NCI-H345 (cell line): ENCODE results near the gene FTL.
"Not testable (repeated sequence)": the region's sequence is repeated elsewhere in the genome, so short reads cannot be mapped to it uniquely, and the experiment has no call there.

Experiments
- DNase-seq: peaks from one replicate; lab custom pipeline; 2025; lab: John Stamatoyannopoulos, UW

The FTL gene

DNA sequence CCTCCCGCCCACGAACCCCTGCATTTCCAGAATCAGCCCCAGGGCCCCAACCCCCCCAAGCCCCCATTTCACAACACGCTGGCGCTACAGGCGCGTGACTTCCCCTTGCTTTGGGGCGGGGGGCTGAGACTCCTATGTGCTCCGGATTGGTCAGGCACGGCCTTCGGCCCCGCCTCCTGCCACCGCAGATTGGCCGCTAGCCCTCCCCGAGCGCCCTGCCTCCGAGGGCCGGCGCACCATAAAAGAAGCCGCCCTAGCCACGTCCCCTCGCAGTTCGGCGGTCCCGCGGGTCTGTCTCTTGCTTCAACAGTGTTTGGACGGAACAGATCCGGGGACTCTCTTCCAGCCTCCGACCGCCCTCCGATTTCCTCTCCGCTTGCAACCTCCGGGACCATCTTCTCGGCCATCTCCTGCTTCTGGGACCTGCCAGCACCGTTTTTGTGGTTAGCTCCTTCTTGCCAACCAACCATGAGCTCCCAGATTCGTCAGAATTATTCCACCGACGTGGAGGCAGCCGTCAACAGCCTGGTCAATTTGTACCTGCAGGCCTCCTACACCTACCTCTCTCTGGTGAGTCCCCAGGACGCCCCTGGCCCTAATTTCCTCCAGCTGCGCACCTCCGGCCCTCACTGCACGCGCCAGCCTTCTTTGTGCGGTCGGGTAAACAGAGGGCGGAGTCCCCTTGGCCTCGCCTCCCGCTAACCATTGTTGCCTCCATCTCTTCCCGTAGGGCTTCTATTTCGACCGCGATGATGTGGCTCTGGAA lies at the start of gene FTL:
Gene FTL (plus strand): TSS at position 270 of the 766 bp plus-strand sequence. CDS start 199 bp downstream, at position 469.
- DNase-seq = peak; percentile 93

- peak; percentile 80 for DNase-seq
These were observed 49.4 kb upstream of the FTL start for GRCh38 chr19:48915757-48916156.

GRCh38 chr19:48918071-48918470 lies 47.0 kb upstream of the FTL start:
- no peak for DNase-seq

- DNase-seq = no peak
These were observed 46.3 kb upstream of the FTL start for GRCh38 chr19:48918801-48919247.

DNA sequence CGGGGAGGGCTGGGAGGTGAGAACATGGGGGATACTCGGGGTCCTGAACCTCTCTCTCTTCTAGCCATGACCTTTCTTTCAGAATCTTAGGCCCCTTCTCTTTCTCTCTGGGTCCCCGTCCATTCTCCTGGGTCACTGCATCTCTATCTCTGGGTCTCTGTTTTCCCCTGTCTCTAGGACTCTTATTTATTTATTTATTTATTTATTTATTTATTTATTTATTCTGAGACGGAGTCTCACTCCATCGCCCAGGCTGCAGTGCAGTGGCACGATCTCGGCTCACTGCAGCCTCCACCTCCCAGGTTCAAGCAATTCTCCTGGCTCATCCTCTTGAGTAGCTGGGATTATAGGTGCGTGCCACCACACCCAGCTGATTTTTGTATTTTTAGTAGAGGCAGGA lies 45.8 kb upstream of the FTL start:
- DNase-seq = not testable (repeated sequence)

DNA sequence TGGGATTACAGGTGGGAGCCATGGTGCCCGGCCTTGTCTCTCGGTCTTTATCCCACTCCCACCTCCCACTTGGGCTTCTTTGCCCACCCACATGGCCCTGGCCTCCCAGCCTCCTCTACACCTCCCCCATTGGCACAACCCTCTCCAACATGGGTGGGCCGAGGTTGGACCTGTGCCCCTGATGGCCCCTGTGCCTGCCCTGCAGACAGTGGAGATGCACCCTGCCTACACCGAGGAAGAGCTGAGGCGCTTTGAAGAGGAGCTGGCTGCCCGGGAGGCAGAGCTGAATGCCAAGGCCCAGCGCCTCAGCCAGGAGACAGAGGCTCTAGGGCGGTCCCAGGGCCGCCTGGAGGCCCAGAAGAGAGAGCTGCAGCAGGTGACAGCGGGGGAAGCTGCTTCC lies 44.2 kb upstream of the FTL start:
- DNase-seq = no peak

- no peak for DNase-seq
These were observed 43.2 kb upstream of the FTL start for GRCh38 chr19:48921721-48922500.

DNA sequence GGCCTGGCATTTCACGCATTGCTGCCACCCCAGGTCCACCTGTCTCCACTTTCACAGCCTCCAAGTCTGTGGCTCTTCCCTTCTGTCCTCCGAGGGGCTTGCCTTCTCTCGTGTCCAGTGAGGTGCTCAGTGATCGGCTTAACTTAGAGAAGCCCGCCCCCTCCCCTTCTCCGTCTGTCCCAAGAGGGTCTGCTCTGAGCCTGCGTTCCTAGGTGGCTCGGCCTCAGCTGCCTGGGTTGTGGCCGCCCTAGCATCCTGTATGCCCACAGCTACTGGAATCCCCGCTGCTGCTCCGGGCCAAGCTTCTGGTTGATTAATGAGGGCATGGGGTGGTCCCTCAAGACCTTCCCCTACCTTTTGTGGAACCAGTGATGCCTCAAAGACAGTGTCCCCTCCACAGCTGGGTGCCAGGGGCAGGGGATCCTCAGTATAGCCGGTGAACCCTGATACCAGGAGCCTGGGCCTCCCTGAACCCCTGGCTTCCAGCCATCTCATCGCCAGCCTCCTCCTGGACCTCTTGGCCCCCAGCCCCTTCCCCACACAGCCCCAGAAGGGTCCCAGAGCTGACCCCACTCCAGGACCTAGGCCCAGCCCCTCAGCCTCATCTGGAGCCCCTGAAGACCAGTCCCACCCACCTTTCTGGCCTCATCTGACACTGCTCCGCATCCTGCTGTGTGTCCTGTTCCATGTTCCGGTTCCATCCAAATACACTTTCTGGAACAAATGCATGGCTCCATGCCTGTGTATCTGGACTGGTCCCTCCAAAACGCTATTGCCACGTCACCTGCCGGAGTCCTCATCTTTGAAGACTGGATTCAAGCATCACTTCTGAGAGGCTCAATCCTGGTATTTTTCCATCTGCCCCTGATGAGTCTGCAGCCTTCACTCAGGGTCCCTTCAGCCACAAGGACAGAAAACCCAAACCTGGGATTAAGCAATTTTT lies 42.3 kb upstream of the FTL start:
- no peak for DNase-seq

GRCh38 chr19:48925240-48925843 lies 39.8 kb upstream of the FTL start:
- DNase-seq = no peak

GRCh38 chr19:48925890-48926289 lies 39.2 kb upstream of the FTL start:
- not testable (repeated sequence) for DNase-seq

- no peak for DNase-seq
These were observed 38.2 kb upstream of the FTL start for GRCh38 chr19:48926909-48927308.

GRCh38 chr19:48927692-48928091 lies 37.4 kb upstream of the FTL start:
- not testable (repeated sequence) for DNase-seq

DNA sequence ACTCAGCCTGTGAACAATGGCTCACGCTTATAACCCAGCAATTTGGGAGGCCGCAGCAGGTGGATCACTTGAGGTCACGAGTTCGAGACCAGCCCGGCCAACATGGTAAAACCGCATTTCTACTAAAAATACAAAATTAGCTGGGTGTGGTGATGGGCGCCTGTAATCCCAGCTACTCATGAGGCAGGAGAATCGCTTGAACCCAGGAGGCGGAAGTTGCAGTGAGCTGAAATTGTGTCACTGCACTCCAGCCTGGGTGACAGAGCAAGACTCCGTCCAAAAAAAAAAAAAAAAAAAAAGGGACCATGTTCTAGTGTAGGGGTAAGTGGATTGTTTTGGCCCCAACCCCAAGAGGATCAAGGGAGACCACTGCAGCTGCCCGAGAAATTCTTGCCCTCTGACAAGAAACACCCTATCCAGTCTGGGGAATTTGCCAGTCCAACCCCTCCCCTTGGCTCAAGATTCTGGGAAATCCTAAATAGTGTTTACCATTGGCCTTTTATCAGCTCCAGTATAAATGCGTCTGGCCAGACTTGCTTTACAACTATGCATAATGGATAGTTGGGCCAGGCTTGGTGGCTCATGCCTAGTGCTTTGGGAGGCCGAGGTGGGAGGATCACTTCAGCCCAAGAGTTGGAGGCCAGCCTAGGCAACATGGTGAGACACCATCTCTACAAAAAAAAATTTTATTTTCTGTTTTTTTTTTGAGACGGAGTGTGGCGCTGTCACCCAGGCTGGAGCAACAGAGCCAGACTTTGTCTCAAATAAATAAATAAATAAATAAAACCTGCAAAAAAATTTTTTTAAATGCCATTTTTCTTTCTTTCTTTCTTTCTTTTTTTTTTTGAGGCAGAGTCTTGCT lies 36.7 kb upstream of the FTL start:
- no peak for DNase-seq

- peak; percentile 92 for DNase-seq
These were observed 31.7 kb upstream of the FTL start, which contains the start of gene DHDH for GRCh38 chr19:48933382-48933932. DHDH (plus strand) TSS chr19:48933699; CDS start chr19:48933722, 23 bp downstream.

GRCh38 chr19:48934837-48935236 lies 30.3 kb upstream of the FTL start:
- DNase-seq = no peak

- DNase-seq = no peak
These were observed 29.2 kb upstream of the FTL start for GRCh38 chr19:48935864-48936263.

DNA sequence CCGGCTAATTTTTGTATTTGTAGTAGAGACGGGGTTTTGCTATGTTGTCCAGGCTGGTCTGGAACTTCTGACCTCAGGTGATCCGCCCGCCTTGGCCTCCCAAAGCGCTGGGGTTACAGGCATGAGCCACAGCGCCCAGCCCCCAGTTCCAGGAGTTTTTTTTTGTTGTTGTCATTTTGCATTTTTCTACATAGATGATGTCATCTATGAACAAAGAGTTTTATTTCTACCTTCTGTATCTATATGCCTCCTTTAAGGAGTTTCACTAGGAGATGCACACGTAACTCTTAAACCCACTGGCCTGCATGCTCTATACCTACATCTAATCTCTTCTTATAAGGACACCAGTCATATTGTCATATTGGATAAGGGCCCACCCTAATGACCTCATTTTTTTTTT lies 26.9 kb upstream of the FTL start:
- no peak for DNase-seq

DNA sequence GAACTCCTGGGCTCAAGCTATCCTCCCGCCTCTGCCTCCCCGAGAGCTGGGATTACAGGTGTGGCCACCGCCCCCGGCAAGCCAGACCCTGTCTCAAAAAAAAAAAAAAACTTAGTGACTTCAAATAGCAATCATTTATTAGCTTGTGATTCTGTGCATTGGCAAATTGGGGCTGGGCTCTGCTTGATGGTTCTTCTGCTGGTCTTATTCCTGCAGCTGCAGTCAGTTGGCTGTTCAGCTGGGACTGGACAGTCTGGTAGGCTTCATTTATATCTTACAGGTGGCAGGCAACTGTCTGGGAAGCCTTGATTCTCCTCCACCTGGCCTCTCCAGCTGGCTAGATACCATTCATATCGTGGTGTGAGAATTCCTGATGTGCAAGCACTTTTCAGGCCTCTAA lies 24.2 kb upstream of the FTL start:
- DNase-seq = no peak

DNA sequence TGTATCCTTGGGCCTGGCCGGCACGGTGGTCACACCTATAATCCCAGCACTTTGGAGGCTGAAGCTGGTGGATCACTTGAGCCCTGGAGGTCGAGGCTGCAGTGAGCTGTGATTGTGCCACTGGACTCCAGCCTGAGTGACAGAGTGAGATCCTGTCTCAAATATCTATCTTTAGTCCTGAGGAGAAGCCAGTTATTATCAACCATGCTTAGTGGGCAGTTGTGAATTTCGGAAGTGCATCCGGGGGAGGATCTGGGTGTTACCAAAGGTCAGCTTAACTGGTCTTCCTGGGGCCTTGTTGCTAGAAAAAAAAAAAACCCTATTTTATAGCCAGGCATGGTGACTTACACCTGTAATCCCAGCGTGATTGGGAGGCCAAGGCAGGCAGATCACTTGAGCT lies 22.0 kb upstream of the FTL start:
- DNase-seq = no peak

DNA sequence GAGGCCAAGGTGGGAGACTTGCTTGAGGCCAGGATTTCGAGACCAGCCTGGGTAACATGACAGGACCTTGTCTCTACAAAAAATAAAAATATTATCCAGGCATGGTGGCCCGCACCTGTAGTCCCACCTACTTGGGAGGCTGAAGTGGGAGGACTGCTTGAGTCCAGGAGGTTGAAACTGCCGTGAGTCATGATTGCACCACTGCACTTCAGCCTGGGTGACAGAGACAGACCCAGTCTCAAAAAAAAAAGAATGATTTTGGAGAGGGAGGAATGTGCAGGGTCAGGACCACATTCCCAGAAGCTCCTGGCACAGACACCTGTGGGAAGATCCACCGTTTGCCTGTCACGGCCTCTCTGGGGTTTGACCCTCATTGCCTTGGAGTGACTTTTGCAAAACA lies 19.7 kb upstream of the FTL start:
- no peak for DNase-seq
